ENCODE data around the gene BMPR1B. TPM values are rescaled to one million over a fixed set of nuclear protein-coding genes. Genes with fewer than 3 reads are reported as not detected.

Gene BMPR1B
- total RNA-seq, 3 donors from 2014 or later, result 0.36 to 3.3 (median 0.81) TPM

GRCh38 chr4:94848326-94848725, 90.6 kb downstream of the BMPR1B start:
- no peaks in the 10 kb centered on the region for H3K9me3 ChIP-seq
- intact Hi-C loops (cut with DNase I, micrococcal nuclease), result no loop called here
- H3K4me3 ChIP-seq, result no peak overlapping the region
- H3K36me3 ChIP-seq (ENCODE audit: low read depth), result no peaks in the 10 kb centered on the region
- no peak for DNase-seq
- no peak for TF ChIP-seq CTCF (IDR thresholded peaks at IDR 0.05)
- ATAC-seq, result no peak
- no peaks in the 10 kb centered on the region for H3K4me1 ChIP-seq (ENCODE audit: low read depth)

GRCh38 chr4:94849901-94850300, 92.1 kb downstream of the BMPR1B start:
- intact Hi-C loops (cut with DNase I, micrococcal nuclease), result no loop called here
- Histone ChIP-seq H3K4me1 (ENCODE audit: low read depth) (no peaks in the 10 kb centered on the region), H3K36me3 (ENCODE audit: low read depth) (no peaks in the 10 kb centered on the region), H3K9me3 (no peaks in the 10 kb centered on the region), H3K4me3 (no peak overlapping the region)
- no peak for TF ChIP-seq CTCF (IDR thresholded peaks at IDR 0.05)
- no peak for DNase-seq
- no peak for ATAC-seq

- DNase-seq, result no peak
- intact Hi-C loops (cut with DNase I, micrococcal nuclease), result no loop called here
- no peak for TF ChIP-seq CTCF (IDR thresholded peaks at IDR 0.05)
Measured at GRCh38 chr4:94852616-94853015, 94.9 kb downstream of the BMPR1B start.

GRCh38 chr4:94856030-94856429, 98.3 kb downstream of the BMPR1B start:
- Histone ChIP-seq H3K4me1 (ENCODE audit: low read depth) (no peaks in the 10 kb centered on the region), H3K4me3 (no peak overlapping the region), H3K36me3 (ENCODE audit: low read depth) (no peaks in the 10 kb centered on the region), H3K9me3 (no peaks in the 10 kb centered on the region)
- no peak for DNase-seq
- no peak for ATAC-seq
- no peak for TF ChIP-seq CTCF (IDR thresholded peaks at IDR 0.05)
- intact Hi-C loops (cut with DNase I, micrococcal nuclease), result no loop called here

More at GRCh38 chr4:94852616-94853015, 94.9 kb downstream of the BMPR1B start:
- ATAC-seq, result no peak
- no peak overlapping the region for H3K4me3 ChIP-seq
- no peaks in the 10 kb centered on the region for H3K9me3 ChIP-seq
- H3K4me1 ChIP-seq (ENCODE audit: low read depth), result no peaks in the 10 kb centered on the region
- H3K36me3 ChIP-seq (ENCODE audit: low read depth), result no peaks in the 10 kb centered on the region

- Histone ChIP-seq H3K4me1 (ENCODE audit: low read depth) (no peaks in the 10 kb centered on the region), H3K4me3 (no peak overlapping the region), H3K36me3 (ENCODE audit: low read depth) (no peaks in the 10 kb centered on the region), H3K9me3 (no peaks in the 10 kb centered on the region)
- no peak for ATAC-seq
- intact Hi-C loops (cut with DNase I, micrococcal nuclease), result no loop called here
- no peak for TF ChIP-seq CTCF (IDR thresholded peaks at IDR 0.05)
- DNase-seq, result no peak
Measured at GRCh38 chr4:94870146-94870545, 112.4 kb downstream of the BMPR1B start.

GRCh38 chr4:94871644-94872305, 114.0 kb downstream of the BMPR1B start:
- Histone ChIP-seq H3K36me3 (ENCODE audit: low read depth) (no peaks in the 10 kb centered on the region), H3K9me3 (no peaks in the 10 kb centered on the region), H3K4me3 (no peak overlapping the region), H3K4me1 (ENCODE audit: low read depth) (no peaks in the 10 kb centered on the region)
- intact Hi-C loops (cut with DNase I, micrococcal nuclease), result no loop called here
- no peak for DNase-seq
- no peak for ATAC-seq
- TF ChIP-seq CTCF (IDR thresholded peaks at IDR 0.05), result no peak
